Peyer's patch (tissue), 4 donors: ENCODE measurements around the gene SEMA3D. TPM values are rescaled to one million over a fixed set of nuclear protein-coding genes. Genes with fewer than 3 reads are reported as not detected.
A peak's percentile ranks its signal among the peaks of the same experiment; 100 is the strongest.

Experiments
- DNase-seq, 3 donors: peaks; one replicate each; pipeline ENCODE4 v3.0.0-alpha.2; 2017 to 2019
- H3K27ac ChIP-seq, 4 donors: fragments of 200-600 bp; sonication (generic); one replicate each; pipeline ENCODE4 v1.5.1; 2016 to 2019
- H3K27me3 ChIP-seq, 2 donors: fragments of 200-600 bp; sonication (generic); one replicate each; pipeline ENCODE4 v1.5.1; 2019
- H3K36me3 ChIP-seq, 3 donors: fragments of 200-600 bp; sonication (generic); one replicate each; pipeline ENCODE4 v1.5.1; 2016 to 2019
- H3K4me1 ChIP-seq, 4 donors: fragments of 200-600 bp; sonication (generic); one replicate each; pipeline ENCODE4 v1.5.1; 2016 to 2019
- H3K4me3 ChIP-seq, 4 donors: fragments of 200-600 bp; sonication (generic); 1 replicate in 3 of 4; 2 replicates in 1 of 4; pipeline ENCODE4 v1.5.1; 2016 to 2019; ENCODE audit warnings: mild to moderate bottlenecking in 1 of 4
- H3K9me3 ChIP-seq, 4 donors: fragments of 200-600 bp; sonication (generic); one replicate each; pipeline ENCODE4 v1.5.1; 2016 to 2019; ENCODE audit warnings: mild to moderate bottlenecking in 1 of 4
- CTCF ChIP-seq, 6 experiments: fragments of 450-650 bp in 4 of 6; fragments of 200-600 bp in 2 of 6; sonication (generic) in 1 of 6; IDR thresholded peaks; one replicate each; pipeline ENCODE4 v1.5.1; 2017 to 2019; ENCODE audit warnings: antibody characterized with exemption in 6 of 6, mild to moderate bottlenecking in 3 of 6, moderate library complexity in 1 of 6
- POLR2A ChIP-seq, 2 donors: fragments of 450-650 bp; IDR thresholded peaks; one replicate each; pipeline ENCODE4 v1.5.1; 2017; ENCODE audit warnings: antibody characterized with exemption in 2 of 2, mild to moderate bottlenecking in 2 of 2, moderate library complexity in 2 of 2
- total RNA-seq, 4 donors: library from RNA; depleted of rRNA; stranded (reverse); fragments of >200 nt; gene quantifications; one replicate each; pipeline ENCODE4 v1.1.0, GENCODE V29; 2016

Gene SEMA3D
- total RNA-seq, 4 donors from 2014 or later: 4.5 to 7.6 (median 6.5) TPM

GRCh38 chr7:85052894-85053293 is 134.0 kb downstream of the SEMA3D start:
- Histone ChIP-seq H3K9me3 (no peaks in the 10 kb centered on the region), H3K4me1 (no peaks in the 10 kb centered on the region), H3K27me3 (no peaks in the 10 kb centered on the region), H3K36me3 (no peaks in the 10 kb centered on the region), H3K27ac (no peak overlapping the region), H3K4me3 (no peak overlapping the region)
- no peak for TF ChIP-seq CTCF (IDR thresholded peaks at IDR 0.05)
- no peak for TF ChIP-seq POLR2A (IDR thresholded peaks at IDR 0.05)
- no peak for DNase-seq

- TF ChIP-seq CTCF (IDR thresholded peaks at IDR 0.05) (no peak), POLR2A (IDR thresholded peaks at IDR 0.05) (no peak)
- Histone ChIP-seq H3K36me3 (no peaks in the 10 kb centered on the region), H3K4me3 (no peak overlapping the region), H3K27ac (no peak overlapping the region), H3K9me3 (no peaks in the 10 kb centered on the region), H3K4me1 (no peaks in the 10 kb centered on the region), H3K27me3 (no peaks in the 10 kb centered on the region)
- DNase-seq: no peak
These were observed 134.7 kb downstream of the SEMA3D start for GRCh38 chr7:85052056-85052737.

- TF ChIP-seq POLR2A (IDR thresholded peaks at IDR 0.05): no peak
- no peak for DNase-seq
- Histone ChIP-seq H3K27me3 (no peaks in the 10 kb centered on the region), H3K27ac (no peak overlapping the region), H3K4me1 (no peaks in the 10 kb centered on the region), H3K9me3 (no peaks in the 10 kb centered on the region), H3K36me3 (no peaks in the 10 kb centered on the region), H3K4me3 (no peak overlapping the region)
These were observed 140.3 kb downstream of the SEMA3D start for GRCh38 chr7:85046534-85046933.

- no peaks in the 10 kb centered on the region for H3K4me1 ChIP-seq
- no peaks in the 10 kb centered on the region for H3K27me3 ChIP-seq
- H3K4me3 ChIP-seq: no peak overlapping the region
- no peak overlapping the region for H3K27ac ChIP-seq
- peak; percentile 34 to 84 (median 63) for DNase-seq
- TF ChIP-seq POLR2A (IDR thresholded peaks at IDR 0.05): no peak
- peak; percentile 7 to 86 (median 65) for TF ChIP-seq CTCF (IDR thresholded peaks at IDR 0.05)
- no peaks in the 10 kb centered on the region for H3K9me3 ChIP-seq
- no peaks in the 10 kb centered on the region for H3K36me3 ChIP-seq
These were observed 145.1 kb downstream of the SEMA3D start for GRCh38 chr7:85041605-85042216.

GRCh38 chr7:85039196-85039923 is 147.5 kb downstream of the SEMA3D start:
- no peaks in the 10 kb centered on the region for H3K36me3 ChIP-seq
- DNase-seq: no peak
- no peak overlapping the region for H3K4me3 ChIP-seq
- no peaks in the 10 kb centered on the region for H3K27me3 ChIP-seq
- no peaks in the 10 kb centered on the region for H3K9me3 ChIP-seq
- H3K27ac ChIP-seq: no peak overlapping the region
- no peaks in the 10 kb centered on the region for H3K4me1 ChIP-seq
- TF ChIP-seq CTCF (IDR thresholded peaks at IDR 0.05): no peak
- no peak for TF ChIP-seq POLR2A (IDR thresholded peaks at IDR 0.05)

- DNase-seq: no peak
- Histone ChIP-seq H3K27me3 (no peaks in the 10 kb centered on the region), H3K9me3 (no peaks in the 10 kb centered on the region), H3K4me1 (no peaks in the 10 kb centered on the region), H3K36me3 (no peaks in the 10 kb centered on the region), H3K4me3 (no peak overlapping the region), H3K27ac (no peak overlapping the region)
- TF ChIP-seq CTCF (IDR thresholded peaks at IDR 0.05): no peak
- TF ChIP-seq POLR2A (IDR thresholded peaks at IDR 0.05): no peak
These were observed 148.4 kb downstream of the SEMA3D start for GRCh38 chr7:85038466-85038865.
